Hepatocyte (in vitro differentiated cells): ENCODE data around the gene P2RY14. TPM values are rescaled to one million over a fixed set of nuclear protein-coding genes. Genes with fewer than 3 reads are reported as not detected.

Experiments used
- DNase-seq: peaks from one replicate; pipeline ENCODE4 v3.0.0-alpha.2; 2016; ENCODE audit warnings: low spot score
- H2AFZ ChIP-seq: fragments of 200-600 bp; sonication (generic); 2 replicates; pipeline ENCODE4 v1.6.0; 2016; ENCODE audit warnings: antibody characterized with exemption, mild to moderate bottlenecking
- H3K27ac ChIP-seq: fragments of 200-600 bp; sonication (generic); 2 replicates; pipeline ENCODE4 v1.5.1; 2016; ENCODE audit warnings: mild to moderate bottlenecking
- H3K27me3 ChIP-seq: fragments of 200-600 bp; sonication (generic); 2 replicates; pipeline ENCODE4 v1.6.1; 2016
- H3K36me3 ChIP-seq: fragments of 200-600 bp; sonication (generic); replicated peaks from 2 replicates; pipeline ENCODE4 v1.5.1; 2016; ENCODE audit warnings: low read depth; ENCODE audit not compliant: insufficient read depth
- H3K4me1 ChIP-seq: fragments of 200-600 bp; sonication (generic); 2 replicates; pipeline ENCODE4 v1.5.1; 2016; ENCODE audit warnings: mild to moderate bottlenecking, moderate library complexity; ENCODE audit not compliant: insufficient read depth
- H3K4me2 ChIP-seq: fragments of 200-600 bp; sonication (generic); 2 replicates; pipeline ENCODE4 v1.6.0; 2016
- H3K4me3 ChIP-seq: fragments of 200-600 bp; sonication (generic); 2 replicates; pipeline ENCODE4 v1.5.1; 2016; ENCODE audit warnings: mild to moderate bottlenecking
- H3K79me2 ChIP-seq: fragments of 200-600 bp; sonication (generic); 2 replicates; pipeline ENCODE4 v1.6.0; 2017; ENCODE audit warnings: mild to moderate bottlenecking
- H3K9me2 ChIP-seq: fragments of 200-600 bp; sonication (generic); replicated peaks from 2 replicates; pipeline ENCODE4 v1.6.0; 2017; ENCODE audit warnings: mild to moderate bottlenecking; ENCODE audit not compliant: insufficient read depth
- H3K9me3 ChIP-seq: fragments of 200-600 bp; sonication (generic); 2 replicates; pipeline ENCODE4 v1.5.1; 2016; ENCODE audit warnings: low read depth, mild to moderate bottlenecking
- H4K20me1 ChIP-seq: fragments of 200-600 bp; sonication (generic); 2 replicates; pipeline ENCODE4 v1.6.0; 2016; ENCODE audit warnings: mild to moderate bottlenecking; ENCODE audit not compliant: insufficient read depth, poor library complexity, severe bottlenecking
- CTCF ChIP-seq: fragments of 200-600 bp; sonication (generic); IDR thresholded peaks from 2 replicates; pipeline ENCODE4 v1.5.1; 2016; ENCODE audit warnings: antibody characterized with exemption, mild to moderate bottlenecking; ENCODE audit not compliant: poor library complexity
- EZH2 ChIP-seq: fragments of 200-600 bp; sonication (generic); IDR thresholded peaks from 2 replicates; pipeline ENCODE4 v1.6.1; 2016; ENCODE audit warnings: antibody characterized with exemption, mild to moderate bottlenecking, borderline replicate concordance
- EZH2phosphoT487 ChIP-seq: fragments of 200-600 bp; sonication (generic); IDR thresholded peaks from one replicate; pipeline ENCODE4 v1.6.1; 2018; ENCODE audit warnings: antibody characterized with exemption, mild to moderate bottlenecking, low read depth, moderate library complexity; ENCODE audit not compliant: unreplicated experiment, severe bottlenecking
- WGBS: methylation state at CpG from one replicate; pipeline ENCODE4 v1.1.6; 2016; ENCODE audit warnings: low lambda C conversion rate; ENCODE audit errors: missing lambda C conversion rate; 5-methylcytosine and 5-hydroxymethylcytosine counted together
- polyA plus RNA-seq: library from polyadenylated mRNA; unstranded; fragments of >200 nt; fragmentation: Nextera tagmentation; extraction: Ambion mirVana; gene quantifications from 2 replicates; pipeline ENCODE4 v1.2.1, GENCODE V29; 2016
- total RNA-seq: library from RNA; depleted of rRNA; stranded (reverse); fragments of >200 nt; gene quantifications from 2 replicates; pipeline ENCODE4 v1.2.3, GENCODE V29; 2014

Gene P2RY14
- total and polyA plus RNA-seq, 2 experiments from 2014 or later = 0.11 TPM; not detected in 1

- Histone ChIP-seq H3K79me2 (no peaks in the 10 kb centered on the region), H3K9me3 (no peaks in the 10 kb centered on the region), H2AFZ (no peak overlapping the region), H3K4me1 (no peaks in the 10 kb centered on the region), H3K27ac (no peak overlapping the region), H3K27me3 (no peaks in the 10 kb centered on the region), H3K4me2 (no peak overlapping the region), H3K4me3 (no peak overlapping the region), H4K20me1 (no peaks in the 10 kb centered on the region), H3K36me3 (no peaks in the 10 kb centered on the region), H3K9me2 (no peaks in the 10 kb centered on the region)
- DNase-seq = no peak
- no peak for TF ChIP-seq EZH2
- no peak for TF ChIP-seq CTCF
- no peak for TF ChIP-seq EZH2phosphoT487
- 97% methylated on average over 6 of the region's 6 CpGs for whole genome bisulfite sequencing
Observed at GRCh38 chr3:151205482-151205881, 72.9 kb downstream of the P2RY14 start.

- Histone ChIP-seq H3K27me3 (no peaks in the 10 kb centered on the region), H3K4me2 (no peak overlapping the region), H3K27ac (no peak overlapping the region), H3K79me2 (no peaks in the 10 kb centered on the region), H2AFZ (no peak overlapping the region), H4K20me1 (no peaks in the 10 kb centered on the region), H3K9me2 (no peaks in the 10 kb centered on the region), H3K9me3 (no peaks in the 10 kb centered on the region), H3K4me1 (no peaks in the 10 kb centered on the region), H3K4me3 (no peak overlapping the region), H3K36me3 (no peaks in the 10 kb centered on the region)
- TF ChIP-seq EZH2 (no peak), CTCF (no peak), EZH2phosphoT487 (no peak)
- 92% methylated on average over 3 of the region's 3 CpGs for WGBS
- DNase-seq = no peak
Observed at GRCh38 chr3:151204530-151205402, 73.6 kb downstream of the P2RY14 start.

- Histone ChIP-seq H3K4me2 (no peak within 1 kb of the TSS), H3K4me3 (no peak within 1 kb of the TSS), H4K20me1 (no peaks in the 10 kb centered on the region), H3K4me1 (no peaks in the 10 kb centered on the region), H3K9me3 (no peaks in the 10 kb centered on the region), H3K79me2 (no peaks in the 10 kb centered on the region), H3K9me2 (no peaks in the 10 kb centered on the region), H3K27ac (no peak within 1 kb of the TSS), H3K27me3 (no peaks in the 10 kb centered on the region), H3K36me3 (no peaks in the 10 kb centered on the region), H2AFZ (no peak within 1 kb of the TSS)
- 89% methylated on average over 3 of the region's 3 CpGs for WGBS
- DNase-seq = no peak
- TF ChIP-seq CTCF = no peak
- no peak for TF ChIP-seq EZH2
- no peak for TF ChIP-seq EZH2phosphoT487
Observed at GRCh38 chr3:151203051-151203420, 75.3 kb downstream of the P2RY14 start, which contains the start of gene GPR171. Gene GPR171, minus strand, starts transcription at chr3:151203216. Its CDS starts 3,830 bp downstream, at chr3:151199386.
